HG03460 (cell line): ENCODE measurements around the gene UGT1A4.
"Not testable (repeated sequence)": the region's sequence is repeated elsewhere in the genome, so short reads cannot be mapped to it uniquely, and the experiment has no call there.

ENCODE experiments used
- ATAC-seq: cut with Tn5 transposase; IDR thresholded peaks from one replicate; pipeline ENCODE4 v1.9.1; 2021; ENCODE audit not compliant: unreplicated experiment

Gene UGT1A4

GRCh38 chr2:233699424-233700027 is 19.0 kb upstream of the UGT1A4 start:
- no peak for ATAC-seq

- ATAC-seq: no peak
These were observed 18.4 kb upstream of the UGT1A4 start for GRCh38 chr2:233700028-233700635.

GRCh38 chr2:233700842-233701241 is 17.7 kb upstream of the UGT1A4 start:
- not testable (repeated sequence) for ATAC-seq

- no peak for ATAC-seq
These were observed 16.3 kb upstream of the UGT1A4 start for GRCh38 chr2:233702238-233702637.

GRCh38 chr2:233705911-233706506 is 12.5 kb upstream of the UGT1A4 start:
- no peak for ATAC-seq

- no peak for ATAC-seq
These were observed 11.8 kb upstream of the UGT1A4 start for GRCh38 chr2:233706720-233707119.

- ATAC-seq: no peak
These were observed 10.4 kb upstream of the UGT1A4 start for GRCh38 chr2:233707940-233708644.

- ATAC-seq: no peak
These were observed 9.6 kb upstream of the UGT1A4 start for GRCh38 chr2:233708942-233709341.

- no peak for ATAC-seq
These were observed 7.1 kb upstream of the UGT1A4 start for GRCh38 chr2:233711312-233712008.

GRCh38 chr2:233712611-233713261 is 5.8 kb upstream of the UGT1A4 start, which contains the start of gene UGT1A5:
UGT1A5 (plus strand) TSS chr2:233712907; CDS start chr2:233712992, 85 bp downstream.
- ATAC-seq: no peak

GRCh38 chr2:233713262-233713615 is 5.3 kb upstream of the UGT1A4 start:
- no peak for ATAC-seq

GRCh38 chr2:233714121-233714520 is 4.4 kb upstream of the UGT1A4 start:
- ATAC-seq: no peak

- ATAC-seq: no peak
These were observed 10.3 kb downstream of the UGT1A4 start, which contains the start of gene UGT1A3 for GRCh38 chr2:233728723-233729301. UGT1A3 (plus strand) TSS chr2:233729042; CDS start chr2:233729127, 85 bp downstream.

- ATAC-seq: not testable (repeated sequence)
These were observed 18.5 kb downstream of the UGT1A4 start for GRCh38 chr2:233736868-233737653.

GRCh38 chr2:233740870-233741269 is 22.3 kb downstream of the UGT1A4 start:
- no peak for ATAC-seq

GRCh38 chr2:233743464-233744259 is 25.1 kb downstream of the UGT1A4 start:
- ATAC-seq: no peak

GRCh38 chr2:233745073-233745755 is 26.7 kb downstream of the UGT1A4 start:
- no peak for ATAC-seq

- not testable (repeated sequence) for ATAC-seq
These were observed 27.3 kb downstream of the UGT1A4 start for GRCh38 chr2:233745838-233746237.
